ENCODE measurements around the gene CNTRL.

GRCh38 chr9:121107881-121108280 lies 33.1 kb downstream of the CNTRL start:
- TF ChIP-seq CTCF (IDR thresholded peaks at IDR 0.05) (no peak), POLR2A (IDR thresholded peaks at IDR 0.05) (no peak)
